ENCODE results near the gene C13orf46.

DNA sequence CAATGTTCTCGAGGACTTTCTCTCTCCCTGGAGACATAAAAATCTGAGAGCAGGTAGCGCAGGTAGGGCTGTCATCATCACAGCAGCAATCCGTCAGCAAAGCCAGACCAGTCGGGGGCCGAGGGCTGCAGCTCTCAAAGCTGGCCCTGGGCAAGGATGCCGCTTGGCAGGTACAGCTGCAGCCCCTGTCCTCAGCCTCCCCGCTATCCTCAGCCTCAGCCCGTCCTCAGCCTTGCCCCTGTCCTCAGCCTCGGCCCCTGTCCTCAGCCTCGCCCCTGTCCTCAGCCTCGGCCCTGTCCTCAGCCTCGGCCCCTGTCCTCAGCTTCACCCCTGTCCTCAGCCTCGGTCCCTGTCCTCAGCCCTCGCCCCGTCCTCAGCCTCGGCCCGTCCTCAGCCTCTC, 10.9 kb downstream of the C13orf46 start:
- TF ChIP-seq ATF3 (IDR thresholded peaks at IDR 0.05) (no peak), JUND (IDR thresholded peaks at IDR 0.05) (no peak), HNF4G (IDR thresholded peaks at IDR 0.05) (no peak), MAX (IDR thresholded peaks at IDR 0.05) (no peak), GABPA (IDR thresholded peaks at IDR 0.05 in 1 of 2, conservative IDR thresholded peaks at IDR 0.05 in 1 of 2) (no peak), TAF1 (conservative IDR thresholded peaks at IDR 0.05) (no peak), ZBTB33 (IDR thresholded peaks at IDR 0.05) (no peak)
- TF ChIP-seq, protein P1, sequence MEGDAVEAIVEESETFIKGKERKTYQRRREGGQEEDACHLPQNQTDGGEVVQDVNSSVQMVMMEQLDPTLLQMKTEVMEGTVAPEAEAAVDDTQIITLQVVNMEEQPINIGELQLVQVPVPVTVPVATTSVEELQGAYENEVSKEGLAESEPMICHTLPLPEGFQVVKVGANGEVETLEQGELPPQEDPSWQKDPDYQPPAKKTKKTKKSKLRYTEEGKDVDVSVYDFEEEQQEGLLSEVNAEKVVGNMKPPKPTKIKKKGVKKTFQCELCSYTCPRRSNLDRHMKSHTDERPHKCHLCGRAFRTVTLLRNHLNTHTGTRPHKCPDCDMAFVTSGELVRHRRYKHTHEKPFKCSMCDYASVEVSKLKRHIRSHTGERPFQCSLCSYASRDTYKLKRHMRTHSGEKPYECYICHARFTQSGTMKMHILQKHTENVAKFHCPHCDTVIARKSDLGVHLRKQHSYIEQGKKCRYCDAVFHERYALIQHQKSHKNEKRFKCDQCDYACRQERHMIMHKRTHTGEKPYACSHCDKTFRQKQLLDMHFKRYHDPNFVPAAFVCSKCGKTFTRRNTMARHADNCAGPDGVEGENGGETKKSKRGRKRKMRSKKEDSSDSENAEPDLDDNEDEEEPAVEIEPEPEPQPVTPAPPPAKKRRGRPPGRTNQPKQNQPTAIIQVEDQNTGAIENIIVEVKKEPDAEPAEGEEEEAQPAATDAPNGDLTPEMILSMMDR (IDR thresholded peaks at IDR 0.05; ENCODE audit: low read depth, low read length, missing input control): no peak
- TF ChIP-seq, protein P2, sequence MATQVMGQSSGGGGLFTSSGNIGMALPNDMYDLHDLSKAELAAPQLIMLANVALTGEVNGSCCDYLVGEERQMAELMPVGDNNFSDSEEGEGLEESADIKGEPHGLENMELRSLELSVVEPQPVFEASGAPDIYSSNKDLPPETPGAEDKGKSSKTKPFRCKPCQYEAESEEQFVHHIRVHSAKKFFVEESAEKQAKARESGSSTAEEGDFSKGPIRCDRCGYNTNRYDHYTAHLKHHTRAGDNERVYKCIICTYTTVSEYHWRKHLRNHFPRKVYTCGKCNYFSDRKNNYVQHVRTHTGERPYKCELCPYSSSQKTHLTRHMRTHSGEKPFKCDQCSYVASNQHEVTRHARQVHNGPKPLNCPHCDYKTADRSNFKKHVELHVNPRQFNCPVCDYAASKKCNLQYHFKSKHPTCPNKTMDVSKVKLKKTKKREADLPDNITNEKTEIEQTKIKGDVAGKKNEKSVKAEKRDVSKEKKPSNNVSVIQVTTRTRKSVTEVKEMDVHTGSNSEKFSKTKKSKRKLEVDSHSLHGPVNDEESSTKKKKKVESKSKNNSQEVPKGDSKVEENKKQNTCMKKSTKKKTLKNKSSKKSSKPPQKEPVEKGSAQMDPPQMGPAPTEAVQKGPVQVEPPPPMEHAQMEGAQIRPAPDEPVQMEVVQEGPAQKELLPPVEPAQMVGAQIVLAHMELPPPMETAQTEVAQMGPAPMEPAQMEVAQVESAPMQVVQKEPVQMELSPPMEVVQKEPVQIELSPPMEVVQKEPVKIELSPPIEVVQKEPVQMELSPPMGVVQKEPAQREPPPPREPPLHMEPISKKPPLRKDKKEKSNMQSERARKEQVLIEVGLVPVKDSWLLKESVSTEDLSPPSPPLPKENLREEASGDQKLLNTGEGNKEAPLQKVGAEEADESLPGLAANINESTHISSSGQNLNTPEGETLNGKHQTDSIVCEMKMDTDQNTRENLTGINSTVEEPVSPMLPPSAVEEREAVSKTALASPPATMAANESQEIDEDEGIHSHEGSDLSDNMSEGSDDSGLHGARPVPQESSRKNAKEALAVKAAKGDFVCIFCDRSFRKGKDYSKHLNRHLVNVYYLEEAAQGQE (IDR thresholded peaks at IDR 0.05): no peak
